Loucy (cell line): ENCODE measurements around the gene ASGR2.

ENCODE experiments used
- CTCF ChIP-seq: fragments of 200-600 bp; sonication (generic); conservative IDR thresholded peaks from 2 replicates; pipeline ENCODE4 v1.5.1; 2014; ENCODE audit warnings: mild to moderate bottlenecking, antibody characterized with exemption, low read length
- EZH2phosphoT487 ChIP-seq: fragments of 200-600 bp; IDR thresholded peaks from 2 replicates; pipeline ENCODE4 v1.6.1; 2018; ENCODE audit warnings: antibody characterized with exemption, mild to moderate bottlenecking, moderate library complexity, borderline replicate concordance

GRCh38 chr17:7109461-7110322 is 4.9 kb downstream of the ASGR2 start:
- TF ChIP-seq CTCF, result no peak
- no peak for TF ChIP-seq EZH2phosphoT487
